ENCODE data around the gene MECP2.
A peak's percentile ranks its signal among the peaks of the same experiment; 100 is the strongest.

MECP2 gene

GRCh38 chrX:154030715-154031305 is 66.7 kb downstream of the MECP2 start:
- no peak for DNase-seq

- no peak for DNase-seq
Observed at GRCh38 chrX:154030266-154030665, 67.3 kb downstream of the MECP2 start.

GRCh38 chrX:154029439-154029838 is 68.1 kb downstream of the MECP2 start:
- no peak for DNase-seq

GRCh38 chrX:154028502-154029184 is 68.9 kb downstream of the MECP2 start:
- no peak for DNase-seq

- DNase-seq, result no peak
Observed at GRCh38 chrX:154027986-154028385, 69.5 kb downstream of the MECP2 start.

- no peak for DNase-seq
Observed at GRCh38 chrX:154027022-154027402, 70.5 kb downstream of the MECP2 start.

- DNase-seq, result no peak
Observed at GRCh38 chrX:154026136-154027021, 71.1 kb downstream of the MECP2 start.

GRCh38 chrX:154025230-154025629 is 72.3 kb downstream of the MECP2 start:
- DNase-seq, result no peak

GRCh38 chrX:154024271-154024670 is 73.2 kb downstream of the MECP2 start:
- no peak for DNase-seq

GRCh38 chrX:154023276-154024000 is 74.1 kb downstream of the MECP2 start:
- DNase-seq, result no peak

GRCh38 chrX:154022108-154022507 is 75.4 kb downstream of the MECP2 start:
- DNase-seq, result no peak

GRCh38 chrX:154021131-154021611 is 76.3 kb downstream of the MECP2 start:
- DNase-seq, result no peak

GRCh38 chrX:154020536-154021115 is 76.9 kb downstream of the MECP2 start:
- no peak for DNase-seq

GRCh38 chrX:154019633-154020528 is 77.6 kb downstream of the MECP2 start, which contains the start of gene IRAK1:
Gene IRAK1 (minus strand): TSS chrX:154019902. CDS start chrX:154019812, 90 bp downstream.
- DNase-seq, result peak; percentile 36

GRCh38 chrX:154019061-154019621 is 78.4 kb downstream of the MECP2 start:
- no peak for DNase-seq

- no peak for DNase-seq
Observed at GRCh38 chrX:154018518-154019060, 78.9 kb downstream of the MECP2 start.

- no peak for DNase-seq
Observed at GRCh38 chrX:154017766-154018517, 79.6 kb downstream of the MECP2 start.

- no peak for DNase-seq
Observed at GRCh38 chrX:154016366-154017076, 81.0 kb downstream of the MECP2 start.

GRCh38 chrX:154015581-154016264 is 81.8 kb downstream of the MECP2 start:
- no peak for DNase-seq

Data from activated gamma-delta T cell treated with Interleukin-2 at 50 U/mL for 16 hours (primary cell).